Urinary bladder (tissue), 4 donors: ENCODE measurements around the gene PDZD2. TPM values are rescaled to one million over a fixed set of nuclear protein-coding genes. Genes with fewer than 3 reads are reported as not detected.
A peak's percentile ranks its signal among the peaks of the same experiment; 100 is the strongest.
"Not testable (repeated sequence)": the region's sequence is repeated elsewhere in the genome, so short reads cannot be mapped to it uniquely, and the experiment has no call there.

Experiments
- DNase-seq: peaks from one replicate; pipeline ENCODE4 v3.0.0-alpha.2; 2015; ENCODE audit errors: extremely low spot score
- H3K27ac ChIP-seq: one replicate; pipeline ENCODE4 v1.5.1; 2013; ENCODE audit warnings: low read depth, mild to moderate bottlenecking, moderate library complexity
- H3K36me3 ChIP-seq: one replicate; pipeline ENCODE4 v1.6.1; 2013; ENCODE audit warnings: mild to moderate bottlenecking, moderate library complexity; ENCODE audit not compliant: insufficient read depth
- H3K4me1 ChIP-seq: one replicate; pipeline ENCODE4 v1.6.1; 2013; ENCODE audit warnings: mild to moderate bottlenecking, moderate library complexity; ENCODE audit not compliant: insufficient read depth
- H3K4me3 ChIP-seq: one replicate; pipeline ENCODE4 v1.5.1; 2013; ENCODE audit warnings: low read depth, low read length
- WGBS: extraction: QIAGEN DNeasy Blood & Tissue Kit; methylation state at CpG from one replicate; pipeline ENCODE4 v1.1.7; 2013; 5-methylcytosine and 5-hydroxymethylcytosine counted together
- polyA plus RNA-seq: library from polyadenylated mRNA; stranded (reverse); fragments of 200-250 nt; gene quantifications from one replicate; pipeline ENCODE4 v1.2.3, GENCODE V29; 2013
- total RNA-seq: library from RNA; depleted of rRNA; stranded (reverse); fragments of >200 nt; gene quantifications from one replicate; pipeline ENCODE4 v1.2.3, GENCODE V29; 2014
- donor health status: healthy with polysubstance abuse.
- donor health status: healthy.

The PDZD2 gene
- total and polyA plus RNA-seq, 2 donors = 4.5 to 8.1 TPM

DNA sequence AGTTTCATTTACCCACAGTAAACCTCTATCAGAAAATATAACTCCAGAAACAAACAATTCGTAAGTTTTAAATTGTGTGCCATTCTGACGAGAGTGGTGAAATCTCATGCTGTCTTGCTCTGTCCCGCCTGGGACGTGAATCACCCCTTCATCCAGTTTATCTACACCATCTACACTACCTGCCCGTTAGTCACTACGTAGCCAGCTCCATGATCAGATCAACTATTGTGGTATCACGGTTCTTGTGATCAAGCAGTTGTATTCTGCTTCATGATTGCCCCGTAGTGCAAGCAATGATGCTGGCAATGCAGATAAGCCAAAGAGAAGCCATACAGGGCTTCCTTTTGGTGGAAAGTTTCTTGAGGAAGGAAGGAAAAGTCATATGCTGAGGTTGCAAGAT is 384.9 kb downstream of the PDZD2 start:
- Histone ChIP-seq H3K36me3 (no peaks in the 10 kb centered on the region), H3K4me1 (no peaks in the 10 kb centered on the region), H3K4me3 (no peak overlapping the region), H3K27ac (no peak overlapping the region)
- no peak for DNase-seq
- WGBS = 74% methylated on average over 8 of the region's 8 CpGs

DNA sequence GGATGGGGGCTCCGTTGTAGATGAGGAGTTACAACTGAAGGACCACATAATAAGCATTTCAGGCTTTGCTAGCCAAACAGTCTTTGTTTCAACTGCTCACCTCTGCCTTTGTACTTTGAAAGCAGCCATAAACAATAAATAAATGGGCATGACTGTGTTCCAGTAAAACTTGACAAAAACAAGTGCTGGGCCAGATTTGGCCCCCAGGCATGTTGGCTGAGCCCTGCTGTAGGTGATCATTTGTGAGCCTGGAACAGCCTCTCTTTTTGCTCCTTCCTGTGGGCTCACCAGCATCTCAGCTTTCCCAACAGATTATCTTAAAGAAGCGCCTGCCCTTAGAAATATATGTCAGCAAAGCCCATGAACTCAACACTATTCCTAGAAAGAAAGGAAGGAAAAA is 385.8 kb downstream of the PDZD2 start:
- 93% methylated on average over 2 of the region's 2 CpGs for WGBS
- no peaks in the 10 kb centered on the region for H3K36me3 ChIP-seq
- DNase-seq = no peak

GRCh38 chr5:32027093-32027716 is 388.3 kb downstream of the PDZD2 start:
- Histone ChIP-seq H3K4me1 (no peaks in the 10 kb centered on the region), H3K27ac (no peak overlapping the region), H3K4me3 (no peak overlapping the region), H3K36me3 (no peaks in the 10 kb centered on the region)
- DNase-seq = no peak
- 43% methylated on average over 14 of the region's 14 CpGs for WGBS

More for the DNA sequence above, 385.8 kb downstream of the PDZD2 start:
- Histone ChIP-seq H3K27ac (no peak overlapping the region), H3K4me3 (no peak overlapping the region), H3K4me1 (no peaks in the 10 kb centered on the region)

GRCh38 chr5:32027717-32028458 is 389.0 kb downstream of the PDZD2 start:
- H3K4me3 ChIP-seq = no peak overlapping the region
- no peak overlapping the region for H3K27ac ChIP-seq
- H3K36me3 ChIP-seq = no peaks in the 10 kb centered on the region
- H3K4me1 ChIP-seq = no peaks in the 10 kb centered on the region
- 13% methylated on average over 10 of the region's 10 CpGs for WGBS
- peak; percentile 61 for DNase-seq

DNA sequence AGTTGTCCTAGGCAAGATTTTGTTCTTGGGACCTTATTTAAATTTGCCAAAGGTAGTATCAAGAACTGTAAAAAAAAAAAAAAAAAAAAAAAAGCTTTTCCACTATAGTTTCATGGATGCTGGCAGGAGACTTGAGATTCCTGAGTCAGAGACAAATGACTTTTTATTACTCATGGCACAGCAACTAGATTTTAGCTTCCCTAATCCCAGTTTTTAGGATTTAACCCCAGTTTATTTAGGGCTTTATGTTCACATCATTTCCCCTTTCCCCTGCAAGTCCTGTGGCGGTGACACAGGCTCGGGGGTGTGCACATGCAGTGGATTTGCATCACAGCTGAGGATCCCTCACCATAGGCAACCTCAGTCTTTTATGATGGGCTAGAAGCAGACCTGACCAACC is 390.3 kb downstream of the PDZD2 start:
- H3K4me3 ChIP-seq = no peak overlapping the region
- H3K36me3 ChIP-seq = no peaks in the 10 kb centered on the region
- H3K27ac ChIP-seq = no peak overlapping the region
- 54% methylated on average over 2 of the region's 2 CpGs for WGBS
- H3K4me1 ChIP-seq = no peaks in the 10 kb centered on the region
- DNase-seq = no peak

DNA sequence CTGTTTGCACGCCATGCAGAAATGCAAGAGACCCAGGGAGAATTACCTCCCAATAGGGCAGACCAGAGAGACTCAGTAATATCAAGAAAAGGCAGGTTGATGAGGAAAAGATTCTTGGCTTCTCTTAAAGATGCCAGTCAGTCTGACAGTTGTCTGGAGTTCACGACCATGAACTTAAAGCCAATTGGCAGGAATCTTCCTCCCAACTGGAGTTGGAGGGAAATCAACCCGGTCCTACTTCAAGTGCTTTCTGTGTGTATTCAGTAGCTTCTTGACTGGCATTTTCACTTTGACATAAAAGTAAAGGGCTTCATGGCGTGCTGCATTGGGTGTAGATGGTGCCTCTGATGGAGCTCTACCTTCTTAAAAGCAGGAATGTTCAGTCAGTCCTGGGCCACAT is 390.9 kb downstream of the PDZD2 start:
- Histone ChIP-seq H3K36me3 (no peaks in the 10 kb centered on the region), H3K4me1 (no peaks in the 10 kb centered on the region), H3K4me3 (no peak overlapping the region), H3K27ac (no peak overlapping the region)
- 84% methylated on average over 4 of the region's 4 CpGs for WGBS
- DNase-seq = no peak

DNA sequence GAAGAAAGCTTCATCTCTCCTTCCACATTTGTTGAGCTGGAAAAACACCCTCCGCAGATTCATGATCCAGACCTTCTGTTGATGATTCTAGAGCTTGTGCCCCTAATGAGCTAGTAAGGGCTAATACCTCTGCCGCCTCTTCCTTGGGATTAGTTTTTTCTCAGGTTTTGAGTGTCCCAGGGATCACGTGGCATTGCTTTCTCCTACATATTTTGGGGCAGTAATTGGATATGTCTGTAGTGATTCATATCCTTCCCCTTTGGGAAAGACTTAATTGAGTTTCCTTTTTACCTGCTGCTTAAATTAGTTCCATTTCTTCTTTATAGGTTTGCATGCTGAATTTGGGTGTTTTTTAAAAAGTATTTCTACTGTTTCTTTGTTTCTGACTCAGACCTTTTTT is 391.3 kb downstream of the PDZD2 start:
- H3K4me3 ChIP-seq = no peak overlapping the region
- DNase-seq = no peak
- no peaks in the 10 kb centered on the region for H3K36me3 ChIP-seq
- no peak overlapping the region for H3K27ac ChIP-seq
- H3K4me1 ChIP-seq = no peaks in the 10 kb centered on the region
- WGBS = 82% methylated on average over 3 of the region's 3 CpGs

GRCh38 chr5:32030686-32031085 is 391.8 kb downstream of the PDZD2 start:
- Histone ChIP-seq H3K36me3 (no peaks in the 10 kb centered on the region), H3K4me1 (no peaks in the 10 kb centered on the region), H3K4me3 (no peak overlapping the region), H3K27ac (no peak overlapping the region)
- WGBS = 81% methylated on average over 5 of the region's 5 CpGs
- DNase-seq = no peak

DNA sequence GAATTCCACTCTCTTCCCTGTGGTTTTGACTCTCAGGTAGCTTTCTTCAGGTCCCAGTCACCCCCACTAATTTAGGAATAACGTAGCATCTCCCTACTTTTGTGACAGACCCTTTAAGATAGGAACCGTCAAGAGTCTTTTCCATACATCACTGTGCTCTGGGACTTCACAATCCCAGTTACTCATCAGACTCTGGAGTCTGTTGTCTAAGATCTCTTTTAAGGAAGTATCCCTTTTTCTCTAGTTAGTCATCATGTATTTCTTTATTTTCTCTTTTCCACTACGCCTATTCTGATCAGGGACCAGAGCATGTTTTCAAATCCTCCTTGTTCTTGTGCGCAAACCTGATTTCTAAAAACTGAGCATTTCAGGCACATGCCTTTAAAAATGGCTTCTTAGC is 392.2 kb downstream of the PDZD2 start:
- no peaks in the 10 kb centered on the region for H3K4me1 ChIP-seq
- 91% methylated on average over 4 of the region's 4 CpGs for WGBS
- no peak overlapping the region for H3K27ac ChIP-seq
- H3K36me3 ChIP-seq = no peaks in the 10 kb centered on the region
- no peak for DNase-seq
- H3K4me3 ChIP-seq = no peak overlapping the region

DNA sequence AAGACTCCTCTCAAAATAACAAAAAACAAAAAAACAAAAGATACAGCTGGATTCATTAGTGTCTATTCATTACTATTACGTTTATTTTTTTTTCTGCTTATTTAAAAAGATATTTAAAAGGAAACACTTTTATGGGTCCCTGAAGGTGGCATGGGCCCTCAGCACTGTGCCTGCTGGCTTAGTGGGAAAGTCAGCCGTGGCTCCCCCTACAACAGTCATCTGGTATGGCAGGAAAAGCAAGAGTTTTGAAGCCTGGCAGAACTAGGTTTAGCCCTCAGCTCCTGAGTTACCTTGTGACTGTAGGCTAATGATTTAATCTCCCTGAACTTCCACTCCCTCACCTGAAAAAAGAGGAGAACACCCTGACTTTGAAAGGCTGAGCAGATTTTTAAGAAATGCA is 399.6 kb downstream of the PDZD2 start:
- Histone ChIP-seq H3K4me3 (no peak overlapping the region), H3K36me3 (no peaks in the 10 kb centered on the region), H3K4me1 (no peaks in the 10 kb centered on the region), H3K27ac (no peak overlapping the region)
- WGBS = 80% methylated on average over 2 of the region's 2 CpGs
- DNase-seq = no peak

- H3K4me3 ChIP-seq, DNase-seq, H3K27ac ChIP-seq, H3K36me3 ChIP-seq, H3K4me1 ChIP-seq: not testable (repeated sequence)
- WGBS = 99% methylated on average over 22 of the region's 22 CpGs
These were observed 400.2 kb downstream of the PDZD2 start for GRCh38 chr5:32039133-32039532.

GRCh38 chr5:32039601-32040000 is 400.7 kb downstream of the PDZD2 start:
- not testable (repeated sequence) for H3K4me3 ChIP-seq, H3K36me3 ChIP-seq, H3K27ac ChIP-seq, H3K4me1 ChIP-seq, DNase-seq
- 90% methylated on average over 26 of the region's 26 CpGs for WGBS

- WGBS = 98% methylated on average over 31 of the region's 31 CpGs
- H3K4me1 ChIP-seq, DNase-seq, H3K27ac ChIP-seq, H3K36me3 ChIP-seq, H3K4me3 ChIP-seq: not testable (repeated sequence)
These were observed 401.3 kb downstream of the PDZD2 start for GRCh38 chr5:32040181-32040695.

GRCh38 chr5:32042551-32042961 is 403.6 kb downstream of the PDZD2 start:
- 67% methylated on average over 7 of the region's 7 CpGs for WGBS

More at GRCh38 chr5:32042551-32042961, 403.6 kb downstream of the PDZD2 start:
- no peak overlapping the region for H3K4me3 ChIP-seq
- no peaks in the 10 kb centered on the region for H3K4me1 ChIP-seq
- no peak for DNase-seq
- H3K36me3 ChIP-seq = no peaks in the 10 kb centered on the region
- no peak overlapping the region for H3K27ac ChIP-seq
